HCT116 (cell line): Measurements from ENCODE around the gene MARK1. TPM values are rescaled to one million over a fixed set of nuclear protein-coding genes. Genes with fewer than 3 reads are reported as not detected.

ENCODE experiments used
- ATAC-seq: fragments of 200-7000 bp; cut with Tn5 transposase; 2 replicates; pipeline ENCODE4 v1.9.1; 2020; ENCODE audit warnings: mild to moderate bottlenecking, moderate library complexity
- BruUV-seq: library from RNA; stranded (reverse); fragments of 400-500 nt; replicated peaks from 2 replicates; lab custom pipeline; 2021; lab: Mats Ljungman, UMichigan
- CTCF ChIA-PET: fragments of 300-600 bp; sonication (Branson Sonifier 250); formaldehyde crosslinking; loops from one replicate; lab custom pipeline; 2021; ENCODE audit warnings: antibody characterized with exemption; lab: Charles Lee
- POLR2A ChIA-PET: fragments of 300-600, 350-600 bp; sonication (Branson Sonifier 250); formaldehyde crosslinking; loops from one replicate; lab custom pipeline; 2021; ENCODE audit warnings: antibody characterized with exemption; lab: Charles Lee
- RAD21 ChIA-PET, 2 experiments: fragments of 300-600 bp; sonication (Branson Sonifier 250); formaldehyde crosslinking; loops; one replicate each; lab custom pipeline; 2023; ENCODE audit warnings: low total read pairs in 2 of 2; ENCODE audit not compliant: uncharacterized antibody in 2 of 2, unreplicated experiment in 2 of 2, low non-redundant PET in 1 of 2; lab: Charles Lee
- DNase-seq: peaks from one replicate; pipeline ENCODE4 v3.0.0-alpha.2; 2010; ENCODE audit warnings: low read depth, low spot score
- H2AFZ ChIP-seq: fragments of 200-600 bp; shearing (Covaris generic), sonication (generic); 2 replicates; pipeline ENCODE4 v1.6.1; 2017; ENCODE audit warnings: low read depth, mixed run types, mixed read lengths, antibody characterized with exemption, low read length; ENCODE audit not compliant: poor library complexity, severe bottlenecking
- H3K27ac ChIP-seq: 2 replicates; pipeline ENCODE4 v1.5.1; 2012; ENCODE audit warnings: low read depth, low read length
- H3K27me3 ChIP-seq: fragments of 200-600 bp; sonication (generic); 2 replicates; pipeline ENCODE4 v1.6.1; 2016; ENCODE audit warnings: mixed run types, low read length, mixed read lengths; ENCODE audit not compliant: insufficient read depth
- H3K36me3 ChIP-seq, 2 experiments: fragments of 200-500 bp in 1 of 2; fragments of 200-600 bp in 1 of 2; sonication (Bioruptor generic) in 1 of 2; sonication (generic) in 1 of 2; 2 replicates each; pipeline versions ENCODE4 v1.5.1 to v1.6.1; 2014 to 2016; ENCODE audit warnings: low read length in 2 of 2, inconsistent platforms in 1 of 2, mixed read lengths in 1 of 2, mixed run types in 1 of 2; ENCODE audit not compliant: insufficient read depth in 2 of 2, control insufficient read depth in 1 of 2
- H3K4me1 ChIP-seq, 2 experiments: fragments of 200-600 bp in 1 of 2; sonication (generic) in 1 of 2; 2 replicates each; pipeline versions ENCODE4 v1.5.1 to v1.6.1; 2012 to 2017; ENCODE audit warnings: low read length in 2 of 2, inconsistent platforms in 1 of 2, mild to moderate bottlenecking in 1 of 2, mixed read lengths in 1 of 2, mixed run types in 1 of 2, moderate library complexity in 1 of 2; ENCODE audit not compliant: insufficient read depth in 2 of 2, control insufficient read depth in 1 of 2
- H3K4me2 ChIP-seq: fragments of 200-600 bp; sonication (generic); 2 replicates; pipeline ENCODE4 v1.6.1; 2017; ENCODE audit warnings: mixed run types, low read length, mixed read lengths
- H3K4me3 ChIP-seq, 2 experiments: fragments of 200-600 bp in 1 of 2; sonication (generic) in 1 of 2; replicated peaks in 1 of 2; 2 replicates each; pipeline ENCODE4 v1.5.1; 2011 to 2016; ENCODE audit warnings: low read length in 2 of 2, control low read depth in 1 of 2, low read depth in 1 of 2, mild to moderate bottlenecking in 1 of 2, mixed read lengths in 1 of 2, mixed run types in 1 of 2
- H3K79me2 ChIP-seq: fragments of 200-600 bp; sonication (generic); 2 replicates; pipeline ENCODE4 v1.6.1; 2017; ENCODE audit warnings: mild to moderate bottlenecking, mixed run types, low read length, moderate library complexity, mixed read lengths; ENCODE audit not compliant: insufficient read depth
- H3K9ac ChIP-seq: fragments of 200-600 bp; sonication (generic); 2 replicates; pipeline ENCODE4 v1.6.1; 2016; ENCODE audit warnings: low read length, mixed read lengths
- H3K9me2 ChIP-seq: fragments of 200-600 bp; sonication (generic), shearing (Covaris generic); 2 replicates; pipeline ENCODE4 v1.6.1; 2017; ENCODE audit warnings: mixed run types, mild to moderate bottlenecking, moderate library complexity; ENCODE audit not compliant: insufficient read depth
- H3K9me3 ChIP-seq, 2 experiments: fragments of 200-500 bp in 1 of 2; fragments of 200-600 bp in 1 of 2; sonication (Bioruptor generic) in 1 of 2; sonication (generic) in 1 of 2; 2 replicates each; pipeline ENCODE4 v1.6.1; 2014 to 2017; ENCODE audit warnings: low read length in 2 of 2, mixed read lengths in 2 of 2, inconsistent platforms in 1 of 2, low read depth in 1 of 2, mild to moderate bottlenecking in 1 of 2, mixed run types in 1 of 2, moderate library complexity in 1 of 2; ENCODE audit not compliant: control insufficient read depth in 1 of 2, insufficient read depth in 1 of 2
- H4K20me1 ChIP-seq: fragments of 200-600 bp; sonication (generic), shearing (Covaris generic); 2 replicates; pipeline ENCODE4 v1.6.1; 2017; ENCODE audit warnings: mixed run types, mild to moderate bottlenecking, moderate library complexity; ENCODE audit not compliant: insufficient read depth
- CBX3 ChIP-seq: IDR thresholded peaks from 2 replicates; pipeline ENCODE4 v1.6.1; 2012; ENCODE audit warnings: low read depth
- CEBPB ChIP-seq: IDR thresholded peaks from 2 replicates; pipeline ENCODE4 v1.6.1; 2012; ENCODE audit warnings: low read depth
- EGR1 ChIP-seq: IDR thresholded peaks from 2 replicates; pipeline ENCODE4 v1.6.1; 2012; ENCODE audit warnings: low read depth
- ELF1 ChIP-seq: IDR thresholded peaks from 2 replicates; pipeline ENCODE4 v1.6.1; 2012; ENCODE audit warnings: low read depth, borderline replicate concordance
- EZH2 ChIP-seq: fragments of 200-600 bp; sonication (generic); IDR thresholded peaks from 2 replicates; pipeline ENCODE4 v1.6.1; 2017; ENCODE audit warnings: antibody characterized with exemption, mixed run types
- EZH2phosphoT487 ChIP-seq: fragments of 200-600 bp; IDR thresholded peaks from 2 replicates; pipeline ENCODE4 v1.6.1; 2018; ENCODE audit warnings: antibody characterized with exemption, borderline replicate concordance
- FOSL1 ChIP-seq: IDR thresholded peaks from 2 replicates; pipeline ENCODE4 v1.6.1; 2012; ENCODE audit warnings: low read depth
- JUND ChIP-seq: IDR thresholded peaks from 2 replicates; pipeline ENCODE4 v1.6.1; 2012
- SIN3A ChIP-seq: IDR thresholded peaks from 2 replicates; pipeline ENCODE4 v1.6.1; 2012; ENCODE audit warnings: low read depth
- SP1 ChIP-seq: IDR thresholded peaks from 2 replicates; pipeline ENCODE4 v1.6.1; 2012; ENCODE audit warnings: low read depth
- SRF ChIP-seq: IDR thresholded peaks from 2 replicates; pipeline ENCODE4 v1.6.1; 2012; ENCODE audit warnings: low read depth
- TCF7L2 ChIP-seq: IDR thresholded peaks from 2 replicates; pipeline ENCODE4 v1.7.0; 2011; ENCODE audit warnings: borderline replicate concordance, inconsistent platforms; ENCODE audit not compliant: insufficient read depth, insufficient read length; ENCODE audit errors: extremely low read depth
- YY1 ChIP-seq: IDR thresholded peaks from 2 replicates; pipeline ENCODE4 v1.6.1; 2011; ENCODE audit warnings: low read length, low read depth, moderate library complexity, mild to moderate bottlenecking; ENCODE audit not compliant: insufficient replicate concordance; ENCODE audit errors: extremely low read depth
- ZFX ChIP-seq: fragments of 450-650 bp; IDR thresholded peaks from 2 replicates; pipeline ENCODE4 v1.6.1; 2017
- intact Hi-C: fragments of 100-400 bp; cut with micrococcal nuclease; formaldehyde crosslinking; loops from 2 replicates; pipeline ENCODE4 v1.10.0; 2022
- total RNA-seq: library from RNA; stranded (reverse); gene quantifications from one replicate; pipeline ENCODE4 v1.2.1, GENCODE V29; 2021; ENCODE audit not compliant: unreplicated experiment
- TF ChIP-seq, protein P1 (sequence below): IDR thresholded peaks from 2 replicates; pipeline ENCODE4 v1.6.1; 2012; ENCODE audit warnings: low read depth
- TF ChIP-seq, protein P2 (sequence below): IDR thresholded peaks from 2 replicates; pipeline ENCODE4 v1.6.1; 2012
- TF ChIP-seq, protein P3 (sequence below), 3 experiments: fragments of 200-600 bp in 1 of 3; sonication (generic) in 1 of 3; IDR thresholded peaks in 2 of 3; conservative IDR thresholded peaks in 1 of 3; 2 replicates each; pipeline ENCODE4 v1.5.1; 2012 to 2017; ENCODE audit warnings: low read depth in 2 of 3, low read length in 2 of 3, antibody characterized with exemption in 1 of 3, borderline replicate concordance in 1 of 3, control low read depth in 1 of 3, mild to moderate bottlenecking in 1 of 3, mixed read lengths in 1 of 3, mixed run types in 1 of 3, moderate library complexity in 1 of 3; ENCODE audit not compliant: insufficient read depth in 1 of 3

The MARK1 gene
- total RNA-seq, 1 experiment from 2014 or later, result 3.6 TPM

GRCh38 chr1:220706480-220706879, 178.5 kb downstream of the MARK1 start:
- H3K27ac ChIP-seq, result no peak overlapping the region
- ChIA-PET POLR2A (no interaction called here), RAD21 (no interaction called here), CTCF (interaction anchor here (2.0 kb wide), 1 partner anchor 27 kb away, joined by 6 read pairs; no protein-coding TSS in a partner anchor)
- H3K36me3 ChIP-seq, result no peaks in the 10 kb centered on the region
- no peaks in the 10 kb centered on the region for H3K9me3 ChIP-seq
- H3K4me3 ChIP-seq, result no peak overlapping the region
- H3K9me2 ChIP-seq, result no peaks in the 10 kb centered on the region
- no peak for TF ChIP-seq CBX3
- no peak for TF ChIP-seq YY1
- no peak for TF ChIP-seq SIN3A
- TF ChIP-seq SRF, result no peak
- no peak for TF ChIP-seq CEBPB
- TF ChIP-seq ZFX, result no peak
- no peak for TF ChIP-seq TCF7L2
- TF ChIP-seq, protein P1, sequence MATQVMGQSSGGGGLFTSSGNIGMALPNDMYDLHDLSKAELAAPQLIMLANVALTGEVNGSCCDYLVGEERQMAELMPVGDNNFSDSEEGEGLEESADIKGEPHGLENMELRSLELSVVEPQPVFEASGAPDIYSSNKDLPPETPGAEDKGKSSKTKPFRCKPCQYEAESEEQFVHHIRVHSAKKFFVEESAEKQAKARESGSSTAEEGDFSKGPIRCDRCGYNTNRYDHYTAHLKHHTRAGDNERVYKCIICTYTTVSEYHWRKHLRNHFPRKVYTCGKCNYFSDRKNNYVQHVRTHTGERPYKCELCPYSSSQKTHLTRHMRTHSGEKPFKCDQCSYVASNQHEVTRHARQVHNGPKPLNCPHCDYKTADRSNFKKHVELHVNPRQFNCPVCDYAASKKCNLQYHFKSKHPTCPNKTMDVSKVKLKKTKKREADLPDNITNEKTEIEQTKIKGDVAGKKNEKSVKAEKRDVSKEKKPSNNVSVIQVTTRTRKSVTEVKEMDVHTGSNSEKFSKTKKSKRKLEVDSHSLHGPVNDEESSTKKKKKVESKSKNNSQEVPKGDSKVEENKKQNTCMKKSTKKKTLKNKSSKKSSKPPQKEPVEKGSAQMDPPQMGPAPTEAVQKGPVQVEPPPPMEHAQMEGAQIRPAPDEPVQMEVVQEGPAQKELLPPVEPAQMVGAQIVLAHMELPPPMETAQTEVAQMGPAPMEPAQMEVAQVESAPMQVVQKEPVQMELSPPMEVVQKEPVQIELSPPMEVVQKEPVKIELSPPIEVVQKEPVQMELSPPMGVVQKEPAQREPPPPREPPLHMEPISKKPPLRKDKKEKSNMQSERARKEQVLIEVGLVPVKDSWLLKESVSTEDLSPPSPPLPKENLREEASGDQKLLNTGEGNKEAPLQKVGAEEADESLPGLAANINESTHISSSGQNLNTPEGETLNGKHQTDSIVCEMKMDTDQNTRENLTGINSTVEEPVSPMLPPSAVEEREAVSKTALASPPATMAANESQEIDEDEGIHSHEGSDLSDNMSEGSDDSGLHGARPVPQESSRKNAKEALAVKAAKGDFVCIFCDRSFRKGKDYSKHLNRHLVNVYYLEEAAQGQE, result no peak
- no peak for TF ChIP-seq ELF1
- TF ChIP-seq EZH2, result no peak
- TF ChIP-seq, protein P2, sequence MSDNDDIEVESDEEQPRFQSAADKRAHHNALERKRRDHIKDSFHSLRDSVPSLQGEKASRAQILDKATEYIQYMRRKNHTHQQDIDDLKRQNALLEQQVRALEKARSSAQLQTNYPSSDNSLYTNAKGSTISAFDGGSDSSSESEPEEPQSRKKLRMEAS, result no peak
- TF ChIP-seq, protein P3, sequence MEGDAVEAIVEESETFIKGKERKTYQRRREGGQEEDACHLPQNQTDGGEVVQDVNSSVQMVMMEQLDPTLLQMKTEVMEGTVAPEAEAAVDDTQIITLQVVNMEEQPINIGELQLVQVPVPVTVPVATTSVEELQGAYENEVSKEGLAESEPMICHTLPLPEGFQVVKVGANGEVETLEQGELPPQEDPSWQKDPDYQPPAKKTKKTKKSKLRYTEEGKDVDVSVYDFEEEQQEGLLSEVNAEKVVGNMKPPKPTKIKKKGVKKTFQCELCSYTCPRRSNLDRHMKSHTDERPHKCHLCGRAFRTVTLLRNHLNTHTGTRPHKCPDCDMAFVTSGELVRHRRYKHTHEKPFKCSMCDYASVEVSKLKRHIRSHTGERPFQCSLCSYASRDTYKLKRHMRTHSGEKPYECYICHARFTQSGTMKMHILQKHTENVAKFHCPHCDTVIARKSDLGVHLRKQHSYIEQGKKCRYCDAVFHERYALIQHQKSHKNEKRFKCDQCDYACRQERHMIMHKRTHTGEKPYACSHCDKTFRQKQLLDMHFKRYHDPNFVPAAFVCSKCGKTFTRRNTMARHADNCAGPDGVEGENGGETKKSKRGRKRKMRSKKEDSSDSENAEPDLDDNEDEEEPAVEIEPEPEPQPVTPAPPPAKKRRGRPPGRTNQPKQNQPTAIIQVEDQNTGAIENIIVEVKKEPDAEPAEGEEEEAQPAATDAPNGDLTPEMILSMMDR (IDR thresholded peaks at IDR 0.05 in 2 of 3, conservative IDR thresholded peaks at IDR 0.05 in 1 of 3; ENCODE audit: borderline replicate concordance in 1 of 3, insufficient read depth in 1 of 3, low read depth in 2 of 3, low read length in 2 of 3), result no peak
- no peak for TF ChIP-seq JUND
- TF ChIP-seq EZH2phosphoT487, result no peak
- TF ChIP-seq FOSL1, result no peak
- no peak for TF ChIP-seq EGR1
- TF ChIP-seq SP1, result no peak
- no peak overlapping the region for H3K9ac ChIP-seq
- no peak for ATAC-seq
- no peak overlapping the region for H3K4me2 ChIP-seq
- BruUV-seq, result no TSS peak
- no peaks in the 10 kb centered on the region for H4K20me1 ChIP-seq
- DNase-seq, result no peak
- no peak overlapping the region for H2AFZ ChIP-seq
- intact Hi-C loops, result no loop called here
- H3K27me3 ChIP-seq, result no peaks in the 10 kb centered on the region
- no peaks in the 10 kb centered on the region for H3K4me1 ChIP-seq
- H3K79me2 ChIP-seq, result no peaks in the 10 kb centered on the region
